ENCODE results near the gene ESF1. TPM values are rescaled to one million over a fixed set of nuclear protein-coding genes. Genes with fewer than 3 reads are reported as not detected.

Gene ESF1
- total RNA-seq, 1 experiment from 2014 or later = 14.8 TPM

GRCh38 chr20:13824459-13824858, 39.7 kb upstream of the ESF1 start:
- CTCF ChIA-PET = no interaction called here
- Histone ChIP-seq H3K9me3 (ENCODE audit: insufficient read depth, low read depth) (no peaks in the 10 kb centered on the region), H3K79me2 (ENCODE audit: low read depth) (no peaks in the 10 kb centered on the region), H3K27me3 (ENCODE audit: insufficient read depth, low read depth) (no peaks in the 10 kb centered on the region), H3F3A (ENCODE audit: insufficient read depth, low read depth) (peaks cover 6% of the 10 kb centered on the region; the same call in 1 of the 2 replicates), H3K4me3 (no peak overlapping the region), H3K36me3 (ENCODE audit: low read depth) (no peaks in the 10 kb centered on the region), H3K4me1 (replicated peaks; ENCODE audit: insufficient read depth) (no peaks in the 10 kb centered on the region), H4K20me1 (ENCODE audit: insufficient read depth) (no peaks in the 10 kb centered on the region), H3K9me2 (ENCODE audit: insufficient read depth) (no peaks in the 10 kb centered on the region), H2AFZ (no peak overlapping the region), H3K27ac (no peak overlapping the region), H3K4me2 (no peak overlapping the region)
- intact Hi-C loops (cut with micrococcal nuclease; ENCODE audit: unreplicated experiment) = loop anchor here (10.0 kb wide), 1 partner anchor 120 kb away; no protein-coding TSS in a partner anchor
- POLR2A ChIA-PET (ENCODE audit: unreplicated experiment) = no interaction called here
- TF ChIP-seq EZH2 (IDR thresholded peaks at IDR 0.05; ENCODE audit: low read depth) (no peak), CTCF (conservative IDR thresholded peaks at IDR 0.05) (no peak)
- DNase-seq = no peak
- BruUV-seq (replicated peaks) = no TSS peak

GRCh38 chr20:13822459-13822858, 37.7 kb upstream of the ESF1 start:
- Histone ChIP-seq H3K4me2 (no peak overlapping the region), H3K79me2 (ENCODE audit: low read depth) (no peaks in the 10 kb centered on the region), H3K9me2 (ENCODE audit: insufficient read depth) (no peaks in the 10 kb centered on the region), H3K4me3 (no peak overlapping the region), H3K27ac (no peak overlapping the region), H2AFZ (no peak overlapping the region), H4K20me1 (ENCODE audit: insufficient read depth) (no peaks in the 10 kb centered on the region), H3K36me3 (ENCODE audit: low read depth) (peaks cover 1% of the 10 kb centered on the region; the same call in 1 of the 2 replicates), H3F3A (ENCODE audit: insufficient read depth, low read depth) (peaks cover 7% of the 10 kb centered on the region; the same call in 1 of the 2 replicates), H3K27me3 (ENCODE audit: insufficient read depth, low read depth) (no peaks in the 10 kb centered on the region), H3K4me1 (replicated peaks; ENCODE audit: insufficient read depth) (0 out of 2 replicates have a peak, but pooled peaks cover 2% of the 10 kb centered on the region), H3K9me3 (ENCODE audit: insufficient read depth, low read depth) (no peaks in the 10 kb centered on the region)
- ChIA-PET POLR2A (ENCODE audit: unreplicated experiment) (no interaction called here), CTCF (no interaction called here)
- no TSS peak for BruUV-seq (replicated peaks)
- DNase-seq = no peak
- no peak for TF ChIP-seq EZH2 (IDR thresholded peaks at IDR 0.05; ENCODE audit: low read depth)
- no peak for TF ChIP-seq CTCF (conservative IDR thresholded peaks at IDR 0.05)
- intact Hi-C loops (cut with micrococcal nuclease; ENCODE audit: unreplicated experiment) = loop anchor here (10.0 kb wide), 1 partner anchor 122 kb away; no protein-coding TSS in a partner anchor

GRCh38 chr20:13821876-13822275, 37.2 kb upstream of the ESF1 start:
- Histone ChIP-seq H3K4me3 (no peak overlapping the region), H3K9me3 (ENCODE audit: insufficient read depth, low read depth) (no peaks in the 10 kb centered on the region), H3K9me2 (ENCODE audit: insufficient read depth) (no peaks in the 10 kb centered on the region), H3K36me3 (ENCODE audit: low read depth) (peaks cover 5% of the 10 kb centered on the region; the same call in 1 of the 2 replicates), H3K4me2 (no peak overlapping the region), H4K20me1 (ENCODE audit: insufficient read depth) (no peaks in the 10 kb centered on the region), H3K27me3 (ENCODE audit: insufficient read depth, low read depth) (no peaks in the 10 kb centered on the region), H3K27ac (no peak overlapping the region), H3K4me1 (replicated peaks; ENCODE audit: insufficient read depth) (0 out of 2 replicates have a peak, but pooled peaks cover 7% of the 10 kb centered on the region), H2AFZ (no peak overlapping the region), H3K79me2 (ENCODE audit: low read depth) (no peaks in the 10 kb centered on the region), H3F3A (ENCODE audit: insufficient read depth, low read depth) (peaks cover 7% of the 10 kb centered on the region; the same call in 1 of the 2 replicates)
- DNase-seq = no peak
- no TSS peak for BruUV-seq (replicated peaks)
- CTCF ChIA-PET = no interaction called here
- no peak for TF ChIP-seq CTCF (conservative IDR thresholded peaks at IDR 0.05)
- no peak for TF ChIP-seq EZH2 (IDR thresholded peaks at IDR 0.05; ENCODE audit: low read depth)
- POLR2A ChIA-PET (ENCODE audit: unreplicated experiment) = no interaction called here
- intact Hi-C loops (cut with micrococcal nuclease; ENCODE audit: unreplicated experiment) = loop anchor here (10.0 kb wide), 1 partner anchor 123 kb away; no protein-coding TSS in a partner anchor
